B cell (primary cell): ENCODE results near the gene ALOX5AP. TPM values are rescaled to one million over a fixed set of nuclear protein-coding genes. Genes with fewer than 3 reads are reported as not detected.

Experiments
- ATAC-seq: fragments of 200-7000 bp; cut with Tn5 transposase; one replicate; pipeline ENCODE4 v1.10.0; 2021; ENCODE audit warnings: low read depth, mild to moderate bottlenecking, moderate number of reproducible peaks, moderate library complexity
- CTCF ChIA-PET: fragments of 350-600 bp; sonication (Branson Sonifier 250); formaldehyde crosslinking; loops from one replicate; lab custom pipeline; 2021; ENCODE audit warnings: antibody characterized with exemption, inconsistent platforms; lab: Charles Lee
- POLR2A ChIA-PET: fragments of 350-600 bp; sonication (Branson Sonifier 250); formaldehyde crosslinking; loops from one replicate; lab custom pipeline; 2021; ENCODE audit warnings: antibody characterized with exemption; lab: Charles Lee
- DNase-seq: peaks from one replicate; pipeline ENCODE4 v3.0.0; 2013
- H2AFZ ChIP-seq: 2 replicates; pipeline ENCODE4 v1.6.1; 2012; ENCODE audit warnings: mild to moderate bottlenecking, low read depth, low read length; ENCODE audit not compliant: insufficient read depth, poor library complexity, severe bottlenecking
- H3K27ac ChIP-seq, 2 donors: 1 replicate in 1 of 2; 2 replicates in 1 of 2; pipeline ENCODE4 v1.5.1; 2012 to 2013; ENCODE audit warnings: low read length in 2 of 2, mild to moderate bottlenecking in 2 of 2, moderate library complexity in 1 of 2
- H3K27me3 ChIP-seq, 4 experiments: fragments of 200-600 bp in 1 of 4; sonication (generic) in 1 of 4; replicated peaks in 1 of 4; 1 replicate in 2 of 4; 2 replicates in 2 of 4; pipeline versions ENCODE4 v1.6.1 to v1.7.0; 2013 to 2016; ENCODE audit warnings: low read length in 3 of 4, mild to moderate bottlenecking in 2 of 4, mixed read lengths in 1 of 4, moderate library complexity in 1 of 4; ENCODE audit not compliant: insufficient read depth in 4 of 4, control insufficient read depth in 3 of 4; ENCODE audit errors: control extremely low read depth in 1 of 4
- H3K36me3 ChIP-seq, 2 experiments: replicated peaks in 1 of 2; 1 replicate in 1 of 2; 2 replicates in 1 of 2; pipeline versions ENCODE4 v1.6.1 to v1.7.1; 2013; ENCODE audit warnings: low read length in 1 of 2; ENCODE audit not compliant: insufficient read depth in 2 of 2, control insufficient read depth in 1 of 2; ENCODE audit errors: control extremely low read depth in 1 of 2, extremely low read depth in 1 of 2
- H3K4me1 ChIP-seq, 2 donors: fragments of 200-600 bp in 1 of 2; sonication (generic) in 1 of 2; 1 replicate in 1 of 2; 2 replicates in 1 of 2; pipeline versions ENCODE4 v1.5.1 to v1.6.1; 2013 to 2017; ENCODE audit warnings: low read length in 2 of 2; ENCODE audit not compliant: control insufficient read depth in 2 of 2, insufficient read depth in 2 of 2
- H3K4me2 ChIP-seq: replicated peaks from 2 replicates; pipeline ENCODE3; 2012; ENCODE audit warnings: mild to moderate bottlenecking, low read depth, low read length; ENCODE audit not compliant: poor library complexity, severe bottlenecking
- H3K4me3 ChIP-seq, 5 experiments: fragments of 200-600 bp in 1 of 5; sonication (generic) in 1 of 5; 1 replicate in 3 of 5; 2 replicates in 2 of 5; pipeline versions ENCODE4 v1.5.1 to v1.7.0; 2011 to 2016; ENCODE audit warnings: low read length in 4 of 5, mild to moderate bottlenecking in 4 of 5, low read depth in 2 of 5, control low read depth in 1 of 5, moderate library complexity in 1 of 5; ENCODE audit not compliant: insufficient read depth in 1 of 5; ENCODE audit errors: control extremely low read depth in 1 of 5, extremely low read depth in 1 of 5
- H3K79me2 ChIP-seq: fragments of 200-600 bp; sonication (generic); one replicate; pipeline ENCODE4 v1.6.0; 2016; ENCODE audit warnings: low read length; ENCODE audit not compliant: control insufficient read depth, insufficient read depth
- H3K9ac ChIP-seq: fragments of 200-600 bp; sonication (generic); 2 replicates; pipeline ENCODE4 v1.6.1; 2017; ENCODE audit warnings: mild to moderate bottlenecking, low read length, moderate library complexity
- H3K9me3 ChIP-seq, 3 donors: one replicate each; pipeline versions ENCODE4 v1.6.1 to v1.7.1; 2013; ENCODE audit warnings: low read length in 2 of 3; ENCODE audit not compliant: control insufficient read depth in 2 of 3, insufficient read depth in 1 of 3; ENCODE audit errors: control extremely low read depth in 1 of 3
- H4K20me1 ChIP-seq: 2 replicates; pipeline ENCODE4 v1.6.0; 2012; ENCODE audit warnings: mild to moderate bottlenecking, low read length; ENCODE audit not compliant: insufficient read depth, control insufficient read depth, poor library complexity, severe bottlenecking
- H3K27ac Mint-ChIP-seq: one replicate; pipeline ENCODE4 v1.8.0; 2021; ENCODE audit warnings: mixed read lengths
- H3K27me3 Mint-ChIP-seq: one replicate; pipeline ENCODE4 v1.8.0; 2021; ENCODE audit warnings: mixed read lengths
- H3K4me1 Mint-ChIP-seq: one replicate; pipeline ENCODE4 v1.8.0; 2021; ENCODE audit warnings: mixed read lengths
- H3K4me3 Mint-ChIP-seq: one replicate; pipeline ENCODE4 v1.8.0; 2021; ENCODE audit warnings: mixed read lengths
- H3K9me3 Mint-ChIP-seq: one replicate; pipeline ENCODE4 v1.8.0; 2022; ENCODE audit warnings: mixed read lengths; ENCODE audit not compliant: insufficient read depth
- CTCF ChIP-seq: fragments of 200-600 bp; IDR thresholded peaks from one replicate; pipeline ENCODE4 v1.8.0; 2022; ENCODE audit warnings: antibody characterized with exemption, mild to moderate bottlenecking
- EZH2 ChIP-seq: IDR thresholded peaks from 2 replicates; pipeline ENCODE4 v1.6.1; 2012; ENCODE audit warnings: borderline replicate concordance, low read depth, mild to moderate bottlenecking, moderate library complexity, low read length; ENCODE audit not compliant: insufficient read depth, poor library complexity, severe bottlenecking
- WGBS: methylation state at CpG from one replicate; pipeline ENCODE4 v1.1.5; 2013; ENCODE audit warnings: missing lambda C conversion rate; ENCODE audit not compliant: insufficient coverage; 5-methylcytosine and 5-hydroxymethylcytosine counted together
- intact Hi-C: fragments of 100-400 bp; cut with micrococcal nuclease; formaldehyde crosslinking; loops from one replicate; pipeline ENCODE4 v1.10.0; 2022
- polyA plus RNA-seq: library from polyadenylated mRNA; depleted of rRNA; stranded (reverse); fragments of >200 nt; gene quantifications from 2 replicates; pipeline ENCODE4 v1.2.3, GENCODE V29; 2012
- total RNA-seq, 2 donors: library from RNA; stranded (reverse); fragments of 120-200 nt in 1 of 2; gene quantifications; 1 replicate in 1 of 2; 2 replicates in 1 of 2; pipeline versions ENCODE4 v1.2.3 to v1.2.4, GENCODE V29; 2013 to 2022

ALOX5AP gene
- total and polyA plus RNA-seq, 2 donors (not counting 1 experiment from before 2014, with no cell fraction given) = 81.4 to 87.5 TPM

GRCh38 chr13:30744056-30744680, 8.8 kb downstream of the ALOX5AP start:
- peaks cover 37 to 45% of the 10 kb centered on the region in 2 donors for H3K4me1 ChIP-seq
- peak overlapping the region; percentile 78 for H3K27ac Mint-ChIP-seq
- H3K4me2 ChIP-seq = peak overlapping the region; percentile 49
- peaks cover 52% of the 10 kb centered on the region for H3K4me1 Mint-ChIP-seq
- peaks cover 4 to 61% of the 10 kb centered on the region in 2 experiments for H3K36me3 ChIP-seq
- DNase-seq (peak; percentile 81), ATAC-seq (peak; percentile 95)
- peak overlapping the region; percentile 8 to 31 for H3K27ac ChIP-seq
- intact Hi-C loops = loop anchor here (1.0 to 10.0 kb wide), 9 partner anchors 9 to 899 kb away; partner anchors contain the start of genes ALOX5AP and USPL1
- no peaks in the 10 kb centered on the region for H3K9me3 ChIP-seq
- H3K9ac ChIP-seq = no peak overlapping the region
- no peak overlapping the region for H3K4me3 ChIP-seq
- no peaks in the 10 kb centered on the region for H3K9me3 Mint-ChIP-seq
- CTCF ChIA-PET = interaction anchor here (1.5 kb wide), 1 partner anchor 58 kb away, joined by 5 read pairs; no protein-coding TSS in a partner anchor
- 71% methylated on average over 4 of the region's 7 CpGs for WGBS
- H4K20me1 ChIP-seq = peaks cover 50% of the 10 kb centered on the region
- POLR2A ChIA-PET = interaction anchor here (0.9 to 1.5 kb wide), 3 partner anchors 9 to 128 kb away, joined by 3 to 4 read pairs (median 3); partner anchors contain the start of gene ALOX5AP
- peaks cover 77% of the 10 kb centered on the region for H3K79me2 ChIP-seq
- no peaks in the 10 kb centered on the region for H3K27me3 Mint-ChIP-seq
- no peak overlapping the region for H2AFZ ChIP-seq
- H3K27me3 ChIP-seq = no peaks in the 10 kb centered on the region
- H3K4me3 Mint-ChIP-seq = peak overlapping the region; percentile 76
- TF ChIP-seq CTCF (peak; percentile 46), EZH2 (no peak)

- Histone ChIP-seq H3K9ac (no peak overlapping the region), H3K27ac (no peak overlapping the region), H3K4me2 (peak overlapping the region; percentile 27), H3K79me2 (peaks cover 77% of the 10 kb centered on the region), H3K9me3 (no peaks in the 10 kb centered on the region), H2AFZ (no peak overlapping the region), H3K36me3 (peaks cover 7 to 65% of the 10 kb centered on the region in 2 experiments), H3K4me3 (no peak overlapping the region), H3K27me3 (no peaks in the 10 kb centered on the region), H3K4me1 (peaks cover 35 to 40% of the 10 kb centered on the region in 2 donors), H4K20me1 (peaks cover 50% of the 10 kb centered on the region)
- POLR2A ChIA-PET = interaction anchor here (1.2 to 1.5 kb wide), 2 partner anchors 9 to 10 kb away, joined by 3 to 4 read pairs; partner anchors contain the start of gene ALOX5AP
- 87% methylated on average over 4 of the region's 4 CpGs for WGBS
- TF ChIP-seq EZH2 (no peak), CTCF (peak; percentile 3)
- Mint-ChIP-seq H3K4me1 (peaks cover 47% of the 10 kb centered on the region), H3K9me3 (no peaks in the 10 kb centered on the region), H3K4me3 (peak overlapping the region; percentile 76), H3K27me3 (no peaks in the 10 kb centered on the region), H3K27ac (peak overlapping the region; percentile 78)
- no peak for DNase-seq
- intact Hi-C loops = loop anchor here (1.0 to 10.0 kb wide), 9 partner anchors 9 to 900 kb away; partner anchors contain the start of genes ALOX5AP and USPL1
- CTCF ChIA-PET = interaction anchor here (1.5 kb wide), 1 partner anchor 58 kb away, joined by 5 read pairs; no protein-coding TSS in a partner anchor
- ATAC-seq = no peak
Observed at GRCh38 chr13:30744681-30745077, 9.3 kb downstream of the ALOX5AP start.
